Activated T-cell treated with anti-CD3 and anti-CD28 coated beads, Interleukin-2, amount 50 U/mL, for 4 hours (primary cell): ENCODE measurements around the gene AHSG. TPM values are rescaled to one million over a fixed set of nuclear protein-coding genes. Genes with fewer than 3 reads are reported as not detected.
"Not testable (repeated sequence)": the region's sequence is repeated elsewhere in the genome, so short reads cannot be mapped to it uniquely, and the experiment has no call there.

Experiments
- ATAC-seq, 2 donors: fragments of 200-7000 bp; cut with Tn5 transposase; one replicate each; pipeline ENCODE4 v1.10.0; 2021
- DNase-seq: peaks from one replicate; pipeline ENCODE4 v3.0.0-alpha.2; 2020
- H3K27me3 Mint-ChIP-seq: one replicate; pipeline ENCODE4 v1.8.0; 2021; ENCODE audit warnings: low read depth, mixed read lengths
- H3K36me3 Mint-ChIP-seq: one replicate; pipeline ENCODE4 v1.8.0; 2022; ENCODE audit warnings: mixed read lengths; ENCODE audit not compliant: insufficient read depth
- H3K4me1 Mint-ChIP-seq: one replicate; pipeline ENCODE4 v1.8.0; 2021; ENCODE audit warnings: low read depth, mixed read lengths
- H3K4me3 Mint-ChIP-seq: one replicate; pipeline ENCODE4 v1.8.0; 2021; ENCODE audit warnings: mild to moderate bottlenecking, moderate library complexity, mixed read lengths
- H3K9me3 Mint-ChIP-seq: one replicate; pipeline ENCODE4 v1.8.0; 2021; ENCODE audit warnings: mixed read lengths
- total RNA-seq, 3 donors: library from RNA; stranded (reverse); gene quantifications; one replicate each; pipeline ENCODE4 v1.2.1, GENCODE V29; 2021

AHSG gene
- total RNA-seq, 3 donors from 2014 or later, result 0.66 to 0.86 (median 0.84) TPM

DNA sequence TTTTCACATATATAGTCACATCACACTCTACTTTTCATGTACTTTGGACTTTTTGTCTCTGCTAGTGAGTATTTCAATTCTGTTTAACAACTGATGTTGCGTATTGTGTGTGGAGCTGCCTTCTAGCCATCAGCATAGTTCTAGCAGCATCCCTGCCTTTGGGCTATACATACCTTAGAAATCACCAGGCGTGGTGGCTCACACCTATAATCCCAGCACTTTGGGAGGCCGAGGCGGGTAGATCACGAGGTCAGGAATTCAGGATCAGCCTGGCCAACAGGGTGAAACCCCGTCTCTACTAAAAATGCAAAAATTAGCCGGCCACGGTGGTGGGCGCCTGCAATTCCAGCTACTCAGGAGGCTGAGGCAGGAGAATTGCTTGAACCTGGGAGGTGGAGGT is 26.6 kb upstream of the AHSG start:
- not testable (repeated sequence) for ATAC-seq, H3K9me3 Mint-ChIP-seq, DNase-seq, H3K4me3 Mint-ChIP-seq, H3K27me3 Mint-ChIP-seq
- Mint-ChIP-seq H3K36me3 (peaks cover 45% of the 10 kb centered on the region), H3K4me1 (peaks cover 24% of the 10 kb centered on the region)

DNA sequence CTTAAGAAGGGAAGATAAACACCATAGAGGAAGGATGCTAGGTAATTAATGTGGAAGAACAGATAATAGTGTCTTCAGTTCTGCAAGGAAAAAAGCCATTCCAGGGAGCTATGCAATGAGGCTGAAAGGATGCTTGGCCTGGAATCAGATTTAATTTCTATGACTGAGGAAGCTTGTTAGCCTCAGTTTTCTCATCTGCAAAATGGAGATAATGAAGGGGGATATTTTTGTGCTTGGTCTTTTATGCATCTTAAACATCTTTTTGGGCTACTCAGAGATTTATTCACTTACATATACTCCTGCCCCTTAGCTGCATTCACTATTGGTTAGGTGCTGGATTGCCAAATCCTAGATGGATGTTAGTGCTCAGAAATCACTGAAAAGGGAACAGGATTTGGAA is 25.7 kb upstream of the AHSG start:
- no peak for DNase-seq
- peaks cover 24% of the 10 kb centered on the region for H3K4me1 Mint-ChIP-seq
- no peaks in the 10 kb centered on the region for H3K9me3 Mint-ChIP-seq
- no peaks in the 10 kb centered on the region for H3K27me3 Mint-ChIP-seq
- ATAC-seq, result no peak
- no peak overlapping the region for H3K4me3 Mint-ChIP-seq
- H3K36me3 Mint-ChIP-seq, result peaks cover 36% of the 10 kb centered on the region

DNA sequence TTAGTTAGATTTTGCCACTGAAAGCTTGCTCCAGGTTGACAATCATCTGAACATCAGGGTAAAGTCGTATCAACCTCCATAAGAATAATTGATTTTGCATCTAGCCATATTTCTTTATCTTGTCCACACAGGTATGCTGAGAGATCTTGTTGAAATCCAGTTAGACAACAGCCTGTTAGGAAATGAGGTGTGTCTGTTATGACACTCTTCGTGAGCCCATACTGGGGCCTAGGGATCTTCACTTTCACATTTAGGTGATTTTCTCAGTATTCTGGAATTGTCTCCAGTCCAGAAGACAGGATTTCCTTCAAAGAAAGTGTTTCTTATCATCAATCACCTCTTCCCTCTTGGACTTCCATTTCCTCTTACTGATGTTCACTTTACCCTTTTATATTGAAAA is 24.2 kb upstream of the AHSG start:
- no peaks in the 10 kb centered on the region for H3K9me3 Mint-ChIP-seq
- H3K36me3 Mint-ChIP-seq, result peaks cover 26% of the 10 kb centered on the region
- no peaks in the 10 kb centered on the region for H3K27me3 Mint-ChIP-seq
- no peak for DNase-seq
- H3K4me3 Mint-ChIP-seq, result no peak overlapping the region
- peaks cover 24% of the 10 kb centered on the region for H3K4me1 Mint-ChIP-seq
- ATAC-seq, result no peak

DNA sequence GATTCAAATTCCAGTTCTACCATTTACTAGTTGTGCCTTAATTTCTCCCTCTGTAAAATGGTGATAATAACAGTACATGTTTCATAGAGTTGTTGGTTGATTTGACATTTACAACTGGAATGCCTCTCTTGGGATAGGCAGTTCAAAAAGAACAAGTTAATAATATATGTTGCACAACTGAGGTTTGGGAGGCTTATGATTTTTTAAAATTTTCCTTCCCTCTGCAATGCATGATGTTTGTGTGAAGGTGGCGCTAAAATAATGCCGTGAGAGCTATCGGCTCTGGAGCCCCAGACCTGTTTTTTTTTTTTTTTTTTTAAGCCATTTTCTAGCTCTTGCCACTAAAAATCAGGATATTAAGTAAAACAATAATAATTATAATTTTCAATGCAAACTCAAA is 23.7 kb upstream of the AHSG start:
- ATAC-seq (no peak), DNase-seq (no peak)
- Mint-ChIP-seq H3K27me3 (no peaks in the 10 kb centered on the region), H3K4me3 (no peak overlapping the region), H3K36me3 (peaks cover 21% of the 10 kb centered on the region), H3K4me1 (peaks cover 24% of the 10 kb centered on the region), H3K9me3 (no peaks in the 10 kb centered on the region)

DNA sequence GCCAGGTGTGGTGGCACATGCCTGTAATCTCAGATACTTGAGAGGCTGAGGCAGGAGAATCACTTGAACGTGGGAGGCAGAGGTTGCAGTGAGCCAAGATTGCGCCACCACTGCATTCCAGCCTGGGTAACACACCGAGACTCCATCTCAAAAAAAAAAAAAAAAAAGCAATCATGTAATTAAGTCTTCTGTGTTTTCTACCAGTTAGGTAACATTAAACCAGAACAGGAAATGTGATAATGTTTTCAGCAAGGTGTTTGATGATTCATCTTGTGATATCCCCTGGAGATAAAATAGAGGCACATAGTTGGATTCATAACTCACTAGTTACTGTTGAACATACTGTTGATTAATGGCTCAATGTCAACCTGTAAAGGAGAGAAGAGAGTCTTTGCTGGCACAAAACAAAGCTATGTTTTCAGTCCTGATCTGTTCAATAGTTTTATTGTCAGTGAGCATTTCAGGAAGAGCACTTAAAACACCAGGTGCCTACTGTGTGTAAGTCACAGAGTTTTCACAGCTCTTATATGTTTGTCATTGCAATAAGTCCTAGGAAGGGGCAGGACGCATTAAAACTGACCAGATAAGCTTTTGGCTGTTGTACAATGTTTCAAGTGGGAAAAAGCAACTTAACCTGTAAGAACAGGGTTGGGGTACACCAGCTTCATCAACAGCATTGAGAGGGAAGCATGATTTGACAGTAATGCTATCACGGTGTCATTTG is 22.8 kb upstream of the AHSG start:
- H3K27me3 Mint-ChIP-seq, result no peaks in the 10 kb centered on the region
- no peak for DNase-seq
- H3K36me3 Mint-ChIP-seq, result peaks cover 13% of the 10 kb centered on the region
- ATAC-seq, result peak; percentile 65 to 76
- peaks cover 24% of the 10 kb centered on the region for H3K4me1 Mint-ChIP-seq
- H3K9me3 Mint-ChIP-seq, result no peaks in the 10 kb centered on the region
- H3K4me3 Mint-ChIP-seq, result no peak overlapping the region

DNA sequence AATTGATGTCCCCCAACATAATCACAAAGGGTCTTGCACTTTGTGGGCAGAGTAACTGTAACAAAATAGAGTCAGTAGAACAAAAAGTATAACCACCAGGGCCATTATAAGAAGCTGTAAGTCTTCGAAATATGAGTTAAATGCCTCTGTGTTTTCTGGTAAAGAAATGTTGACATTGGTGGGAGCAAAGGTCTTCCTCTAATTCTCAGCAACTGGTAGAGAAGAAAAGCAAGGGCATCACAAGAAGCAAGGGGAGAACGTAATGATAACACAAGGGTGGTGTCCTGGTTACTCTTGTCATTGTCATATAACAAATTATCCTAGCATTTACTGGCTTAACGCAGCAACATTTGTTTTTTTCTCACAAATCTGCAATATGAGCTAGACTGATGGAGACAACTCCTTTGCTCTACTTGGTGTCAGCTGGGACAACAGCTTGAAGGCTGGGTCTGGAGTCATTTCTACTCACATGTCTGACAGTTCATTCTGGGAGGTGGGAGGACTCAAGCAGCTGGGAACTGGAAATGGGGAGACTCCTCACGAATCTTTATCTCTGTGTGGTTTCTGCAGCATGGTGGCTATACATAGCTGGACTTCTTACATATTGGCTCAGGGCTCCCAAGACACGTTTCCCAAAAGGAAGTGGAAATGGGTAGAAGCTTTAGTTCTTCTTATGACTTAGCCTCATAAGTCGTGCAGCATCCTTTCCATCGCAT is 22.1 kb upstream of the AHSG start:
- H3K36me3 Mint-ChIP-seq, result peaks cover 6% of the 10 kb centered on the region
- no peaks in the 10 kb centered on the region for H3K9me3 Mint-ChIP-seq
- ATAC-seq (no peak), DNase-seq (no peak)
- H3K4me3 Mint-ChIP-seq, result no peak overlapping the region
- H3K4me1 Mint-ChIP-seq, result peaks cover 24% of the 10 kb centered on the region
- no peaks in the 10 kb centered on the region for H3K27me3 Mint-ChIP-seq

DNA sequence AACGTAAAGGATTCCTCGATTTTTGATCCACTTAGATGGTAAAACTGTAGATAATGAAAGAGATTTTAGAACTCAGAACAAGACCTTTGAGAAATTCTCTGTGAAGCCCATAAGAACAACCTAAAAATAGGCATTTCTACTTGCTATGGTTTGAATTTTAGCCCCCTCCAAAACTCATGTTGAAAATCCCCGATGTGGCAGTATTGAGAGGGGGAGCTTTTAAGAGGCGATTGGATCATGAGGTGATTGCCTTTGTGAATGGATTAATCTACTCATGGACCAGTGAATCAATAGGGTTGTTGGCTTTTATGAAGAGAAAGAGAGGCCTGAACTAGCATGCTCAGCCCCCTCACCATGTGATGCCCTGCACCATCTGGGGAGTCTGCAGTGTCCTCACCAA is 20.2 kb upstream of the AHSG start:
- ATAC-seq (no peak), DNase-seq (no peak)
- no peaks in the 10 kb centered on the region for H3K27me3 Mint-ChIP-seq
- H3K4me1 Mint-ChIP-seq, result peaks cover 24% of the 10 kb centered on the region
- peaks cover 2% of the 10 kb centered on the region for H3K36me3 Mint-ChIP-seq
- no peak overlapping the region for H3K4me3 Mint-ChIP-seq
- no peaks in the 10 kb centered on the region for H3K9me3 Mint-ChIP-seq

DNA sequence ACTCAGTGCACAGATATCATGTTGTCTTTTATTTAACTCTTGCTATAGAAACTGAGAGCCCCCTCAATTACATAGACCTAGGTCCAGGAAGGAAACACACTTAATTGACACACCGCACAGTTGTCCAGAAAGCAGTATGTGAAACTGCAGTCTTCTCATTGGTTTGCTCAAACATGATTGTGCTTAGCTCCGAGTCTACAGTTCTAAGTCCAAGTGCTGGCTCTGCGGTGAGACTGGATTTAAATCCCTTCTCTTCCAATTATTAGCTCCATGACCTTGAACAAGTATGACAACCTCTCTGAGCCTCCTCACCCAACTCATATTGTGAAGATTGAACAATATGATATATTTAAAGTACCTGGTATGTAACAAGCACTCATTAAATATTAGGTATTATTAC is 19.0 kb upstream of the AHSG start:
- peaks cover 17% of the 10 kb centered on the region for H3K4me1 Mint-ChIP-seq
- no peak for DNase-seq
- no peak for ATAC-seq
- no peaks in the 10 kb centered on the region for H3K9me3 Mint-ChIP-seq
- H3K36me3 Mint-ChIP-seq, result no peaks in the 10 kb centered on the region
- peaks cover 2% of the 10 kb centered on the region for H3K27me3 Mint-ChIP-seq
- no peak overlapping the region for H3K4me3 Mint-ChIP-seq

DNA sequence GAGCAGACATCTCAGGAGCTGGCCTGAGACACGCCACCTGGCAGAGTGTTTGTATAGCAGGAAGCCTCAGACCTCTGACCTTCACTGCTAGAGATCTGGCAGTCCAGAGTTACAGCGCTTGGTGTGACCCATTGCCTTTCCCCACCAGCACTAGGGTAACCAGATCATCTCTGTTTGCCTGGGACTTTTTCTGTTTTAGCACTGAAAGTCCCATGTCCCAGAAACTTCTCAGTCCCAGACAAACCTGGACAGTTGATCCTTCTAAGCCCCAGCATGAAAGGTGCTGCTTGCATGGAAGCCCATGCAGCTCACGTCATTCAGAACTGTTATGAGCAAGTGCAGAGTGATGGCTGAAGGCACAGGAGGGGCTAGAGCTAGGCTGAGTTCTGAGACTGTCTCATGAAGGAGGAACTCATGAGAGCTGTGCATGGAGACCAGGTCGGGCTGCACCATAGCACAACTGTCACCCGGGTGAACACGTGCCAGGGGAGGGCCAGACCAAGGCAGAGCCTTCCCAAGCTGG is 18.2 kb upstream of the AHSG start:
- Mint-ChIP-seq H3K9me3 (no peaks in the 10 kb centered on the region), H3K4me3 (no peak overlapping the region), H3K36me3 (no peaks in the 10 kb centered on the region), H3K27me3 (peaks cover 2% of the 10 kb centered on the region), H3K4me1 (peaks cover 12% of the 10 kb centered on the region)
- ATAC-seq (no peak), DNase-seq (no peak)

DNA sequence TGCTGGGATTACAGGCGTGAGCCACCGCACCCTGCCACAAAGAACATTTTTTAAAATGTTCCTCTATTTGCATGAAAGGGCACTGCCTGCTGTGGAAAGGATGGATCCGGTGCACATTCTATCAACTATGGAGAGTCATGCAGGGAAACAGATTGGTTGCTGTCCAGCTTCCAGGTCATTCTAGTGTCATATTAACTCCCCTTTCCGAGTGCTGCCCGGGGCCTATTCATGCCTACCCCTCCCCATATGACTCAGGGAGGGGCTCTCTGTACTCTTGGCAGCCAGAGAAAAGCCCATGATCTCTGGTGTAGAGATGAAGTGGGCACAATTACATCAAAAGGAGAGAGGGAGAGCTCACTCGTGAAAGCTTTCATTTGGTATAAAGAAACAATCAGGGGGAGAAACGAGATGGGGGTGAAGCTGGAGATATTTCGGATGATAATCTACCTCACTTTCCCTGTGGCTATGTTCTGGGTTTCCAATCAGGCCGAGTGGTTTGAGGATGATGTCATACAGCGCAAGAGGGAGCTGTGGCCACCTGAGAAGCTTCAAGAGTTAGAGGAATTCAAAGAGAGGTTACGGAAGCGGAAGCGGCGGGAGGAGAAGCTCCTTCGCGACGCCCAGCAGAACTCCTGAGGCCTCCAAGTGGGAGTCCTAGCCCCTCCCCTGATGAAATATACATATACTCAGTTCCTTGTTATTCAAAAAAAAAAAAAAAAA is 16.1 kb upstream of the AHSG start:
- H3K4me3 Mint-ChIP-seq, result no peak overlapping the region
- ATAC-seq (no peak), DNase-seq (no peak)
- H3K4me1 Mint-ChIP-seq, result no peaks in the 10 kb centered on the region
- H3K36me3 Mint-ChIP-seq, result no peaks in the 10 kb centered on the region
- H3K9me3 Mint-ChIP-seq, result no peaks in the 10 kb centered on the region
- H3K27me3 Mint-ChIP-seq, result peaks cover 2% of the 10 kb centered on the region

DNA sequence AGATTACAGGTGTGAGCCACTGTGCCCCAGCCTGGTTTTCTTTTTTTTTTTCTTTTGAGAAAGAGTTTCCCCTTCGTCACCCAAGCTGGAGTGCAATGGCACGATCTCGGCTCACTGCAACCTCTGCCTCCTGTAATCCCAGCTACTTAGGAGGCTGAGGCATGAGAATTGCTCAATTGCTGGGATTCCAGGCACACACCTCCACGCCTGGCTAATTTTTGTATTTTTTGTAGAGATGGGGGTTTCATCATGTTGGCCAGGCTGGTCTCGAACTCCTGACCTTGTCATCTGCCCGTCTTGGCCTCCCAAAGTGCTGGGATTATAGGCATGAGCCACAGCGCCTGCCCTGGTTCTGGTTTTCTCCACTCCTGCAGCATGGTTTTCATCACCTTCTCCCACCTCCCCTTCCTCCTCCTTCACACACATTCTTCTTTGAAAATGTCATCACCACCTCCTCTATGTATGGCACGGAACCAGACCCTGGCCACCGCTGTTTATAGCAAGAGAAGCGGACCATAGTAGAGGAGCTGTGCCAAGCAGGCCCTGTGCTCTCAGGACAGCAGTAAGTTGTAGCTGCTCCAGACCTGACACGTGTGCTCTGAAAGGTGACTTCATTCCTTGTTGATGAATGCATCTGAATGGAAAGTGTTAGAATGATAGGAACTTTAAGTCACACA is 14.6 kb upstream of the AHSG start:
- no peaks in the 10 kb centered on the region for H3K36me3 Mint-ChIP-seq
- no peak overlapping the region for H3K4me3 Mint-ChIP-seq
- ATAC-seq (no peak), DNase-seq (no peak)
- no peaks in the 10 kb centered on the region for H3K4me1 Mint-ChIP-seq
- H3K9me3 Mint-ChIP-seq, result no peaks in the 10 kb centered on the region
- peaks cover 2% of the 10 kb centered on the region for H3K27me3 Mint-ChIP-seq

DNA sequence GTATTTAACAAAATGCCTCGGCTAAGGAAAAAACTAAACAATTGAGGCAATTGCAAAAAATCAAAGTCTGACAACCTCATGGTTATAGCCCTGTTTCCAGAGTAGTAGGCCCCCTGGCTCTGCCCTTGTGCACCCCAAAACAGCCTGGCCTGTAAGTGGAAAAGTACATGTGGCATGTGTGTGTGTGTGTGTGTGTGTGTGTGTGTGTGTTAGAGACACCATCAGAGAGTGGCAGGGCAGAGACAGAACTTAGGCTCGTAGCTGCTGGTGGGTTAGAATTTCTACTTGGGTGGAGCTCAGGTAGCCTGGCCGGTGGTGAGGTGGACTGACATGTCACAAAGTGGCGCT is 14.1 kb upstream of the AHSG start:
- H3K4me1 Mint-ChIP-seq, result no peaks in the 10 kb centered on the region
- ATAC-seq (no peak), DNase-seq (no peak)
- no peaks in the 10 kb centered on the region for H3K9me3 Mint-ChIP-seq
- H3K27me3 Mint-ChIP-seq, result peaks cover 2% of the 10 kb centered on the region
- H3K4me3 Mint-ChIP-seq, result no peak overlapping the region
- H3K36me3 Mint-ChIP-seq, result no peaks in the 10 kb centered on the region

DNA sequence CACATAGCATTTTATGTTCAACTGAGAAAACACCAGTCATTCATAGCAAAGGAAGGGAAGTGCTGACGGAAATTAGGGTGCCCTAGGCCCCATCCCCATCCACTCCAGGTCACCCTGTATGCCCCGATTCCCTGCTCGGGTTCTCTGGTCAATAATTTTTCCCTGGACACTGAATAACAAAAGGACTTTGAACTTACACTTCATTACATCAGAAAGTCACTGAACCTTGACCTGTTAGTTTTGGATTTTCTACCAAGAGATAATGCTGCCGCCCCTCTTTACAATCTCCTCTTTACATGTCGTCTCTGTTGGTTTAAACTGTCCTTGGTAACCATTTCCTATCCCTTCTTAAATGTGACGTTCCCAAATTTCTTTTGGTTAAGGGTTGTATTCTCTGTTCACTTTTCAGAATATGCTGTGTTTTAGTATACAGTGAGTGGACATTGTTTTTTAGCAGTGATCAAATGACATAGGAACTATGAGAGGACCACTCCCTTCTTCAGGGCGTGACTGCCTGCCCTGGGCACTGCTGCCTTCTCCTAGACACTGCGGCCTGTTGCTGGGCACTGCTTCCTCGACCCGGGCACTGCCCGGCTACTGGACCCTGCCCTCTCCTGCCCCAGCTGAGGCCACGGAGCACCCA is 13.6 kb upstream of the AHSG start:
- no peak overlapping the region for H3K4me3 Mint-ChIP-seq

DNA sequence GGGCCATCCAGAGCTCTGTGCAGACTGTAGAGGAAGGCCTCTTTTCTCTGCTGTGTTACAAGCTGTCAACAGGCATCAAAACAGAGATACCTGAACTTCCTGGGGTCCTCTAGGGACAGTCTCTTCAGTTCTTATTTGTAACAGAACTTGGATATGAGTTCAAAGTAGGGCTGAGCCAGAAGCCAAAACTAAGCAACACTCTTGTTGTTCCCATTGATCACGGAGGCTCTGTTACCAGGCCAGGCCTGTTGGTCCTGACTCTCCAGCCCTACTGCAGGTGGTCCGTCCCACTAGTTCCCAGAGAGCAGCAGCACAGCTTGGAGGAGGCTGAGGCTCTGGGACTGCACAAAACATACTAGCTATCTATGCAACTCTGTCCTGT is 13.1 kb upstream of the AHSG start:
- no peaks in the 10 kb centered on the region for H3K9me3 Mint-ChIP-seq
- peaks cover 2% of the 10 kb centered on the region for H3K27me3 Mint-ChIP-seq
- H3K36me3 Mint-ChIP-seq, result no peaks in the 10 kb centered on the region
- ATAC-seq (no peak), DNase-seq (no peak)
- no peak overlapping the region for H3K4me3 Mint-ChIP-seq
- no peaks in the 10 kb centered on the region for H3K4me1 Mint-ChIP-seq

More for the DNA sequence above, 13.6 kb upstream of the AHSG start:
- Mint-ChIP-seq H3K27me3 (peaks cover 2% of the 10 kb centered on the region), H3K4me1 (no peaks in the 10 kb centered on the region), H3K9me3 (no peaks in the 10 kb centered on the region), H3K36me3 (no peaks in the 10 kb centered on the region)
- DNase-seq (no peak), ATAC-seq (no peak)
